Measurements from ENCODE around the gene CDH15.

GRCh38 chr16:89210165-89210903 is 38.8 kb downstream of the CDH15 start:
- TF ChIP-seq, protein P1, sequence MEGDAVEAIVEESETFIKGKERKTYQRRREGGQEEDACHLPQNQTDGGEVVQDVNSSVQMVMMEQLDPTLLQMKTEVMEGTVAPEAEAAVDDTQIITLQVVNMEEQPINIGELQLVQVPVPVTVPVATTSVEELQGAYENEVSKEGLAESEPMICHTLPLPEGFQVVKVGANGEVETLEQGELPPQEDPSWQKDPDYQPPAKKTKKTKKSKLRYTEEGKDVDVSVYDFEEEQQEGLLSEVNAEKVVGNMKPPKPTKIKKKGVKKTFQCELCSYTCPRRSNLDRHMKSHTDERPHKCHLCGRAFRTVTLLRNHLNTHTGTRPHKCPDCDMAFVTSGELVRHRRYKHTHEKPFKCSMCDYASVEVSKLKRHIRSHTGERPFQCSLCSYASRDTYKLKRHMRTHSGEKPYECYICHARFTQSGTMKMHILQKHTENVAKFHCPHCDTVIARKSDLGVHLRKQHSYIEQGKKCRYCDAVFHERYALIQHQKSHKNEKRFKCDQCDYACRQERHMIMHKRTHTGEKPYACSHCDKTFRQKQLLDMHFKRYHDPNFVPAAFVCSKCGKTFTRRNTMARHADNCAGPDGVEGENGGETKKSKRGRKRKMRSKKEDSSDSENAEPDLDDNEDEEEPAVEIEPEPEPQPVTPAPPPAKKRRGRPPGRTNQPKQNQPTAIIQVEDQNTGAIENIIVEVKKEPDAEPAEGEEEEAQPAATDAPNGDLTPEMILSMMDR (IDR thresholded peaks at IDR 0.05; ENCODE audit: low read length): no peak
- no peak for TF ChIP-seq EZH2 (optimal IDR thresholded peaks at IDR 0.05; ENCODE audit: low read depth, low read length)
- no peak for TF ChIP-seq EZH2phosphoT487 (IDR thresholded peaks at IDR 0.05; ENCODE audit: low read length)
